Stimulated activated CD4-positive, alpha-beta T cell treated with anti-CD3 and anti-CD28 coated beads, Interleukin-1b, Interleukin-23, amount 100 ng/mL, for 4 hours (primary cell): ENCODE results near the gene SST.

Source experiments
- DNase-seq, 2 donors: peaks; one replicate each; pipeline ENCODE4 v3.0.0-alpha.2; 2020; ENCODE audit warnings: low read depth in 2 of 2

Gene SST

GRCh38 chr3:187669675-187670504 lies at the start of gene SST:
TSS of gene SST (minus strand) at chr3:187670394. CDS start at chr3:187670291, 103 bp downstream.
- DNase-seq, result no peak

- no peak for DNase-seq
Observed at GRCh38 chr3:187719628-187720336, 49.6 kb upstream of the SST start.

GRCh38 chr3:187718802-187719201 lies 48.6 kb upstream of the SST start:
- DNase-seq, result no peak

- DNase-seq, result no peak
Observed at GRCh38 chr3:187717572-187717971, 47.4 kb upstream of the SST start.

- DNase-seq, result peak; percentile 42 to 66
Observed at GRCh38 chr3:187714404-187714979, 44.3 kb upstream of the SST start.

- DNase-seq, result no peak
Observed at GRCh38 chr3:187713504-187713903, 43.3 kb upstream of the SST start.

GRCh38 chr3:187709155-187709554 lies 39.0 kb upstream of the SST start:
- no peak for DNase-seq

GRCh38 chr3:187708696-187709095 lies 38.5 kb upstream of the SST start:
- no peak for DNase-seq

GRCh38 chr3:187706971-187707370 lies 36.8 kb upstream of the SST start:
- no peak for DNase-seq

GRCh38 chr3:187705164-187705563 lies 35.0 kb upstream of the SST start:
- no peak for DNase-seq

- DNase-seq, result no peak
Observed at GRCh38 chr3:187702507-187703033, 32.4 kb upstream of the SST start, which contains the start of gene RTP2. TSS of gene RTP2 (minus strand) at chr3:187702557. CDS start at chr3:187702128, 429 bp downstream.

- no peak for DNase-seq
Observed at GRCh38 chr3:187700249-187700648, 30.1 kb upstream of the SST start.

GRCh38 chr3:187698499-187699399 lies 28.6 kb upstream of the SST start:
- DNase-seq, result no peak

GRCh38 chr3:187696021-187696420 lies 25.8 kb upstream of the SST start:
- DNase-seq, result no peak

- no peak for DNase-seq
Observed at GRCh38 chr3:187695449-187695848, 25.3 kb upstream of the SST start.

- no peak for DNase-seq
Observed at GRCh38 chr3:187694801-187695200, 24.6 kb upstream of the SST start.

- no peak for DNase-seq
Observed at GRCh38 chr3:187693431-187693830, 23.2 kb upstream of the SST start.

GRCh38 chr3:187689984-187690383 lies 19.8 kb upstream of the SST start:
- DNase-seq, result no peak

GRCh38 chr3:187686621-187687273 lies 16.6 kb upstream of the SST start:
- no peak for DNase-seq

GRCh38 chr3:187685948-187686347 lies 15.8 kb upstream of the SST start:
- no peak for DNase-seq

- DNase-seq, result no peak
Observed at GRCh38 chr3:187684880-187685279, 14.7 kb upstream of the SST start.
